HepG2 (cell line): ENCODE measurements around the gene BST2. TPM values are rescaled to one million over a fixed set of nuclear protein-coding genes. Genes with fewer than 3 reads are reported as not detected.

Experiments used
- FOXK1 ChIP-seq: sonication (generic); formaldehyde crosslinking; IDR thresholded peaks from 2 replicates; pipeline ENCODE4 v1.4.0; 2020; ENCODE audit warnings: low read depth, missing genetic modification reagents, borderline replicate concordance
- GABPA ChIP-seq, 2 experiments: IDR thresholded peaks; 2 replicates each; pipeline ENCODE4 v1.6.1; 2011 to 2016; ENCODE audit warnings: low read depth in 2 of 2, low read length in 1 of 2, missing biosample characterization in 1 of 2, missing genetic modification characterization in 1 of 2
- GATAD2A ChIP-seq: IDR thresholded peaks from 2 replicates; pipeline ENCODE4 v1.6.1; 2016
- HNRNPK ChIP-seq: fragments of 200-400 bp; formaldehyde crosslinking; IDR thresholded peaks from 2 replicates; pipeline ENCODE4 v1.6.1; 2018; ENCODE audit warnings: low read length, low read depth, moderate library complexity, mild to moderate bottlenecking; ENCODE audit not compliant: poor library complexity, severe bottlenecking
- HNRNPLL ChIP-seq: fragments of 200-400 bp; formaldehyde crosslinking; IDR thresholded peaks from 2 replicates; pipeline ENCODE4 v1.6.1; 2017; ENCODE audit warnings: mild to moderate bottlenecking, low read depth, low read length; ENCODE audit not compliant: poor library complexity, severe bottlenecking
- MAFF ChIP-seq: IDR thresholded peaks from 2 replicates; pipeline ENCODE4 v1.6.1; 2011; ENCODE audit warnings: low read depth, low read length, improper control_type of control experiment
- NCOA2 ChIP-seq: sonication (generic); formaldehyde crosslinking; IDR thresholded peaks from 2 replicates; pipeline ENCODE4 v1.8.0; 2022; ENCODE audit warnings: inconsistent platforms
- PATZ1 ChIP-seq: sonication (generic); formaldehyde crosslinking; IDR thresholded peaks from 2 replicates; pipeline ENCODE4 v1.4.0; 2020; ENCODE audit warnings: missing genetic modification reagents
- SP2 ChIP-seq: sonication (generic); formaldehyde crosslinking; IDR thresholded peaks from 2 replicates; pipeline ENCODE4 v1.5.1; 2020; ENCODE audit warnings: mild to moderate bottlenecking, missing genetic modification reagents
- SRF ChIP-seq: IDR thresholded peaks from 2 replicates; pipeline ENCODE4 v1.6.1; 2011; ENCODE audit warnings: mild to moderate bottlenecking, low read depth, low read length, moderate library complexity
- SRSF1 ChIP-seq: fragments of 200-400 bp; formaldehyde crosslinking; optimal IDR thresholded peaks from 2 replicates; pipeline ENCODE3; 2017; ENCODE audit warnings: mild to moderate bottlenecking, low read depth, low read length, moderate library complexity
- STAG1 ChIP-seq: sonication (generic); formaldehyde crosslinking; IDR thresholded peaks from 2 replicates; pipeline ENCODE4 v1.4.0; 2020; ENCODE audit warnings: missing genetic modification reagents
- STAT6 ChIP-seq: sonication (generic); formaldehyde crosslinking; IDR thresholded peaks from 2 replicates; pipeline ENCODE4 v1.4.0; 2020; ENCODE audit warnings: missing genetic modification reagents, mild to moderate bottlenecking, borderline replicate concordance
- TEAD2 ChIP-seq: sonication (generic); formaldehyde crosslinking; IDR thresholded peaks from 2 replicates; pipeline ENCODE4 v1.9.0; 2021; ENCODE audit warnings: missing genetic modification reagents
- TGIF2 ChIP-seq: IDR thresholded peaks from 2 replicates; pipeline ENCODE4 v1.6.1; 2016; ENCODE audit warnings: control low read depth, missing compliant biosample characterization
- TSC22D2 ChIP-seq: sonication (generic); formaldehyde crosslinking; IDR thresholded peaks from 2 replicates; pipeline ENCODE4 v1.5.1; 2020; ENCODE audit warnings: missing genetic modification reagents, mild to moderate bottlenecking, borderline replicate concordance
- ZNF10 ChIP-seq: sonication (generic); formaldehyde crosslinking; IDR thresholded peaks from 2 replicates; pipeline ENCODE4 v1.4.0; 2020; ENCODE audit warnings: mild to moderate bottlenecking, low read depth, missing genetic modification reagents, borderline replicate concordance
- ZNF430 ChIP-seq: sonication (generic); formaldehyde crosslinking; IDR thresholded peaks from 2 replicates; pipeline ENCODE4 v1.9.0; 2021; ENCODE audit warnings: mild to moderate bottlenecking, missing genetic modification reagents
- ZNF451 ChIP-seq: sonication (generic); formaldehyde crosslinking; IDR thresholded peaks from 2 replicates; pipeline ENCODE4 v1.5.0; 2020; ENCODE audit warnings: mild to moderate bottlenecking, missing genetic modification reagents
- ZNF546 ChIP-seq: sonication (generic); formaldehyde crosslinking; conservative IDR thresholded peaks from 2 replicates; pipeline ENCODE4 v1.8.1; 2023; ENCODE audit warnings: mild to moderate bottlenecking, missing genetic modification reagents
- ZNF552 ChIP-seq: sonication (generic); formaldehyde crosslinking; IDR thresholded peaks from 2 replicates; pipeline ENCODE4 v1.9.0; 2022; ENCODE audit warnings: missing genetic modification reagents, mild to moderate bottlenecking, borderline replicate concordance
- ZNF770 ChIP-seq: sonication (generic); formaldehyde crosslinking; IDR thresholded peaks from 2 replicates; pipeline ENCODE4 v1.5.0; 2020; ENCODE audit warnings: mild to moderate bottlenecking, missing genetic modification reagents
- ZNF780A ChIP-seq: sonication (generic); formaldehyde crosslinking; IDR thresholded peaks from 2 replicates; pipeline ENCODE4 v1.8.0; 2022; ENCODE audit warnings: mild to moderate bottlenecking, missing genetic modification reagents, moderate library complexity
- ZNF792 ChIP-seq: IDR thresholded peaks from 2 replicates; pipeline ENCODE4 v1.6.1; 2016
- ZNF879 ChIP-seq: sonication (generic); formaldehyde crosslinking; IDR thresholded peaks from 2 replicates; pipeline ENCODE4 v1.8.1; 2023; ENCODE audit warnings: missing genetic modification reagents
- polyA plus RNA-seq, 8 experiments: library from polyadenylated mRNA; depleted of rRNA in 3 of 8; stranded (reverse) in 7 of 8; unstranded in 1 of 8; fragments of >200 nt; fragmentation: Illumina TruSeq in 4 of 8; extraction: Trizol in 4 of 8; gene quantifications; 2 replicates each; pipeline versions ENCODE4 v1.2.1 to v1.2.3, GENCODE V29; 2011 to 2016; ENCODE audit warnings: low read depth in 4 of 8, missing spikeins in 1 of 8, mixed read lengths in 1 of 8; ENCODE audit not compliant: insufficient read depth in 1 of 8
- total RNA-seq, 5 experiments: library from RNA; depleted of rRNA; stranded (reverse); fragments of >200 nt; fragmentation: Illumina TruSeq; extraction: Trizol; gene quantifications; 2 replicates each; pipeline ENCODE4 v1.2.3, GENCODE V29; 2016; ENCODE audit warnings: low read depth in 1 of 5

BST2 gene
- total and polyA plus RNA-seq, 2 of the 13 experiments (the other 11 are each of a cell fraction or from before 2014, with no cell fraction given): 58.8 to 93.8 TPM

- TF ChIP-seq GABPA (IDR thresholded peaks at IDR 0.05; ENCODE audit: low read depth, low read length) (no peak), GABPA (CRISPR knock-in tag; IDR thresholded peaks at IDR 0.05; ENCODE audit: low read depth) (0 out of 2 replicates have a peak, but pooled peaks have one; percentile 11), TEAD2 (CRISPR knock-in tag) (no peak), ZNF546 (CRISPR knock-in tag) (no peak), ZNF879 (CRISPR knock-in tag) (0 out of 2 replicates have a peak, but pooled peaks have one; percentile 36), TGIF2 (CRISPR knock-in tag) (no peak), ZNF552 (CRISPR knock-in tag) (no peak), ZNF792 (no peak), ZNF10 (no peak), MAFF (no peak), FOXK1 (no peak), TSC22D2 (CRISPR knock-in tag) (no peak), ZNF770 (CRISPR knock-in tag) (no peak), PATZ1 (peak; percentile 27; the same call in 1 of the 2 replicates), NCOA2 (CRISPR knock-in tag) (no peak), SP2 (CRISPR knock-in tag) (no peak), SRF (no peak), ZNF430 (CRISPR knock-in tag) (0 out of 2 replicates have a peak, but pooled peaks have one; percentile 43), ZNF451 (CRISPR knock-in tag) (0 out of 2 replicates have a peak, but pooled peaks have one; percentile 4), SRSF1 (no peak), HNRNPK (no peak), GATAD2A (CRISPR knock-in tag) (no peak), ZNF780A (CRISPR knock-in tag) (no peak), HNRNPLL (peak; percentile 3), STAG1 (CRISPR knock-in tag) (peak; percentile 44), STAT6 (CRISPR knock-in tag) (0 out of 2 replicates have a peak, but pooled peaks have one; percentile 3)
These were observed 15.1 kb upstream of the BST2 start (continued) for GRCh38 chr19:17420475-17420924.
